Hematopoietic multipotent progenitor cell treated with erythropoietin and hydrocortisone succinate and interleukin-3 and kit ligand, for 15 days (in vitro differentiated cells): ENCODE measurements around the gene PARD3.

Experiments
- DNase-seq: peaks from one replicate; pipeline ENCODE4 v3.0.0-alpha.2; 2015; ENCODE audit warnings: low spot score

Gene PARD3

GRCh38 chr10:34213193-34213804, 601.8 kb downstream of the PARD3 start:
- no peak for DNase-seq

DNA sequence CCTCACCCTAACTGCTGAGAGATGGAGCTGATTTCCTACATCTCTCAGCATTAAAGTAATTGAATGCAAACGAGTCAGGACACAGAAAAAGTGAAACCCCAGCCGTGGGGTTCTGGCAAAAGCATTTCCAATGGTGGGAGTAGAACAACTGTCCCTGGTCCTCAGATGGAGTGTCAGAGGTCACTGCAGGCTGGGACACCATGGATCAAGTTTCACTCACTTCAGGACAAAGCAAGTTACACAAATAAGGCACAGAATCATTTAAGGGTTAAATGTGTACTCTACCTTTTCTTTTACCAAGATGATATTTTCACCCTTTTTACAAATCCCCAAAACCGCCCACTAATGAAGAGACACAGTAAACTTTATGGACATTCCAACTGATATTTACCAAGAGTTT, 607.8 kb downstream of the PARD3 start:
- DNase-seq, result no peak

GRCh38 chr10:34206935-34207268, 608.2 kb downstream of the PARD3 start:
- DNase-seq, result no peak

GRCh38 chr10:34206078-34206934, 608.8 kb downstream of the PARD3 start:
- no peak for DNase-seq

DNA sequence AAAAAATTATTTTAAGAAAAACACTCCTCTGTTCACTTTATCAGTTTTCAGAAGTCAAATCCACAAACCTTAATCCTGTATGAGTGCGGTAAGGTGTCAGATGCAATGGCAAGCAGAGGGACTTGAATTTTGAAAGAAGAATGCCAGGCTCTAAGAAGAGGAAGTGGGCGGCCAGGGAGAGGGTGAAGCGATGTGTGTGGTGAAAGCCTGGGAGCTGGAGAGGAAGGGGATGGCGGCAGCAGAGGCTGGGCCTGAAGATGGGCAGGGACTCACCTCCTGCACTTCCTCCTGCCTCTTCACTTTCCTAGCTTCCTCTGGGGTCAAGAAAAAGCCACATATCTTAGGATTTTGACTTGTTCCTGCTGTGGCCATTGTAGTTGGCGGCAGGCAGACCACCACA, 609.6 kb downstream of the PARD3 start:
- no peak for DNase-seq

- DNase-seq, result no peak
Measured at GRCh38 chr10:34203966-34204630, 611.0 kb downstream of the PARD3 start.

DNA sequence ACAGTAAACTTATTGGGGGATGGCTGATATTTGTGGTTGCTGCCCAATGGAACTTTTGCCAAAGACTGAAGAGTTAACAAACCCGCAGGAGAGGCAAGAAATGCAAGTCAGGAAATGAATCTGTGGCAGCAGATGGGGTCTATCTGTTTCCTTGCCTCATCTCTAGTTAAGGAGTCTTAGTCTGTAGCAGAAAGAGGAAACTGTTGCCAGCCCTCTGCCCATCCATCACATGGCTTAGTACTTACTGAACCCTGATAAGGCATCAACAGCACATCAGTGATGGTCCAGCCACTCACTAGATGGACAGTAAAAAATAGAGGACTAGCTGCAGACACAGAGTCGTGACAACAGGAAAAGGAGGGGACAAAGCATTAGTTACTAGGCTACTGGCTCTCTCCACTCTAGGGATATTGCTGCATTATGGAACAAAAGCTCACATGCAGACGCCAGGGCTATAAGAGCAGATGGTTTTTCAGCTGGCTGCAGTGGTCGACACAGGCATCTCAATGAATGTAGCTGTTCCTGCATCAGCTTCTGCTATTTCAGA, 614.7 kb downstream of the PARD3 start:
- no peak for DNase-seq

GRCh38 chr10:34198953-34199352, 616.1 kb downstream of the PARD3 start:
- no peak for DNase-seq

- no peak for DNase-seq
Measured at GRCh38 chr10:34196058-34196433, 619.0 kb downstream of the PARD3 start.

GRCh38 chr10:34195364-34196057, 619.6 kb downstream of the PARD3 start:
- no peak for DNase-seq

GRCh38 chr10:34193931-34194626, 621.0 kb downstream of the PARD3 start:
- no peak for DNase-seq

DNA sequence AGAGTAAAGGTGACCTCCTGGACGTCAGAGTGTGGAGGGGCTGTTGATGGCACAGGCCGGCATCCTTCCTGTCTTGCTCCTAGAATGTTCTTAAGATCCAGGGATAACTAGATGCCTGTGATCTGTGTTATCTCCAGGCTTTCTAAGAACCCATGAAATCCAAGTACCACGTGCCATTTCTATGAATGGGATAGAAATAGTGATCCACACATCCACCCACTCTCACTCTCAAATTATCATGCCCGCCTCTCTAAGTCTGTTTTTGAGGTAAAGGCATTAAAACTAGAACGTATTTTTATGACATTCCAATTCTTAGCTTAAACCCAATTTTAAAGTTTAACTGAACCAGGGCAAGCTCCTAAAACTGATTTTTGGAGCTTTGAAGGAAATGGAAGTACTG, 622.5 kb downstream of the PARD3 start:
- DNase-seq, result no peak

- no peak for DNase-seq
Measured at GRCh38 chr10:34191406-34191805, 623.7 kb downstream of the PARD3 start.

GRCh38 chr10:34190580-34190979, 624.5 kb downstream of the PARD3 start:
- DNase-seq, result no peak

DNA sequence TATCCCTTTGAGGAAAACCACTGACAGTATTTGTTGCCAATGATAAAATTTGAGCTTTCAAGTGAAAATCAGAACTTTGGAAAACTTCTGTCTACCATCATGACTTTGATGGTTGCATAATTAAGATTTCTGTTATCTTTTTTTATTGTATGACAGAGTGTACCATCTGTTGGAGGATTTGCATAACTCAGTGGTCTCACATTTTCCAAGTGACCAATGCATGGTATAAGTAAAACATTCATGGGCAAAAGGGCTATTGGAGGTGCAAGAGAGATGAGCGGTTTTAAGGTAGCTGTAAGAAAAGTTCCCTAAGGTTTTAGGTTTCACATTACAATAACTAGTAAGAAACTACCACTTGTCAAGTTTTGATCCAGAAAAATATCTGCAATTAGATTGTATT, 625.3 kb downstream of the PARD3 start:
- no peak for DNase-seq

DNA sequence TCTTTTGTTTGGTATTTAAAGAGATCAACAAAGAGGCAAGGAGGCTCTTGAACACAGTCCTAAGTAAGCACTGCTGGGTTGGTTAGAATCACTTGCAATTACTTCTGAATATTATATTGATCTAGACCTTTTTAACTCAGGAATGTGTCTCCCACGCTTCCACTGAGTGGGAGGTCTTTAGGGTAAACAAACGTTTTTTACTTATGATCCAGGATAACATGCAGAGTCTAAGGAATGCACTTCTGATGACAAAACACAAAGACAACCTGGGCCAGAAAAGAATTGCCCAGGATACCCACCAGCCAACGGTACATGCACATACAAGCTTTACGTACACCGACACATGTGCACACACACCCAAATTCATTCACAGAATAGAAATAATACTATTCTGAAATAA, 626.9 kb downstream of the PARD3 start:
- DNase-seq, result no peak

DNA sequence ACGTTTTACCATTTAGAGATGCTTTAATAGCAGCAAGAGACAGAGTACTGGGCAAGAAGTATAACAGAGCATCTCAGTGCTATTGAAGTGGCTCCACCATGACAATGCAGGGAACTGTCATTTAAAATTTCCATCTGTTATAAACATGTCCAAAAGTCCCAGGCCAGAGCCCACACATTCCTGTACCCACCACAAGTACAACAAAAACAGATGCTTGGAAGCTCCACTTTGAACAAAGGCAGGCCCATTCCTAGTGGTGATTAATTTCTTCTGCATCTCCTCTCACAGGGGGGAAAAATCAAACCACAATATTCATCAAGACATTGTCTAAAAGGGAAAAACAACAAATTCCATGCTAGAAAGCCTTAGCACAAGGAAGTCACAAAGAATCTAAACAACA, 627.9 kb downstream of the PARD3 start:
- DNase-seq, result no peak

GRCh38 chr10:34186745-34187144, 628.4 kb downstream of the PARD3 start:
- DNase-seq, result no peak

DNA sequence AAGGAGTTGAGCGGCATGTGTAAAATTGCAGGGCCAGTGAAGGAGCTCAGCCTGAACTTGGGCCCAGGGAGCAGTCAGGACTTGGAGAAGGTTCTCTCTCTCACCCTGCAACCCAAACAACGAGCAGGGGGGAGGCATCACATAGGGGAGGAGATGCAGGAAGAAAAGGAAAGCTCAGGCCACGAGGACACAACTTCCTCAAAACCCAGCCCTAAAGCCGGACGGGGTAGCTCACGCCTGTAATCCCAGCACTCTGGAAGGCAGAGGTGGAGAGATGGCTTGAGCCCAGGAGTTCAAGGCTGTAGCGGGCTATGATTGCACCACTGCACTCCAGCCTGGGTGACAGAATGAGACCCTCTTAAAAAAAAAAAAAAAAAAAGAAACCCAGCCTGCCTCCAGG, 629.1 kb downstream of the PARD3 start:
- DNase-seq, result no peak

DNA sequence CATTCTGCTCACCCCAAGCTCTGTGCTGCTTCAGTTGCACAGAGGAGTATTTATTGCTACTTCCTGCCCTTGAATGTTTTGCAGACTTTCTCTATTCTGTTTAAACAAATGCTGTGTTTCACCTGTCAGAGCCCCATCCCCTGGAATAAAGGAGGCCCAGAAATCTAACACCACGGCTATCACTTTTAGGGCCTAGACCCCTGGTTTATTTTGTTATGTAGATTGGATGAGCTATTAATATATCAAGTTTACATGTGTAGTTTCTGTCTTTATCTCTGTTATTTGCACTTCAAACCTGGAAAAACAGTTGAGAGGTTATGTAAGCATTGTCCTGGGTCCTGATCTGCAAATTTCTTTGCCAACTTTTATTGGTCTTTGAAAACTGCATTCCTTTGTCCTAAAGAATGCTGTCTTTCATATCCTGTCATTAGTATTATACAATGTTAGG, 630.1 kb downstream of the PARD3 start:
- no peak for DNase-seq

GRCh38 chr10:34184397-34184796, 630.7 kb downstream of the PARD3 start:
- no peak for DNase-seq
